HG03558 (cell line): ENCODE results near the gene ADGRL3.
"Not testable (repeated sequence)": the region's sequence is repeated elsewhere in the genome, so short reads cannot be mapped to it uniquely, and the experiment has no call there.

Experiments used
- ATAC-seq: cut with Tn5 transposase; IDR thresholded peaks from one replicate; pipeline ENCODE4 v1.9.1; 2021; ENCODE audit warnings: moderate number of reproducible peaks; ENCODE audit not compliant: unreplicated experiment; ENCODE audit errors: extremely low read depth

The ADGRL3 gene

DNA sequence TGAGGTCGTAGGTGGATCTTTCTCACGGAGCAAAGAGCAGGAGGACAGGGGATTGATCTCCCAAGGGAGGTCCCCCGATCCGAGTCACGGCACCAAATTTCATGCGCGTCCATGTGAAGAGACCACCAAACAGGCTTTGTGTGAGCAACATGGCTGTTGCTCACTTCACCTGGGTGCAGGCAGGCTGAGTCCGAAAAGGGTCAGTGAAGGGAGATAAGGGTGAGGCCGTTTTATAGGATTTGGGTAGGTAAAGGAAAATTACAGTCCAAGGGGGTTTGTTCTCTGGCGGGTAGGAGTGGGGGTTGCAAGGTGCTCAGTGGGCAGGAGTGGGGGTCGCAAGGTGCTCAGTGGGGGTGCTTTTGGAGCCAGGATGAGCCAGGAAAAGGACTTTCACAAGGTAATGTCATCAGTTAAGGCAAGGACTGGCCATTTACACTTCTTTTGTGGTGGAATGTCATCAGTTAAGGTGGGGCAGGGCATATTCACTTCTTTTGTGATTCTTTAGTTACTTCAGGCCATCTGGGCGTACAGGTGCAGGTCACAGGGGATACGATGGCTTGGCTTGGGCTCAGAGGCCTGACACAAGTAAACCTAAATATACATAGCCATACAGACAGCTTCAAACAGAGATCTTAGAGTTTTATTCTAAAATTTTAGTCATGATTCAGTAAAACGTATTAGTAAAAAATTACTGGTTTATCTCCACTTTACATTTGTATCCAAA lies 569.5 kb downstream of the ADGRL3 start:
- ATAC-seq, result not testable (repeated sequence)

DNA sequence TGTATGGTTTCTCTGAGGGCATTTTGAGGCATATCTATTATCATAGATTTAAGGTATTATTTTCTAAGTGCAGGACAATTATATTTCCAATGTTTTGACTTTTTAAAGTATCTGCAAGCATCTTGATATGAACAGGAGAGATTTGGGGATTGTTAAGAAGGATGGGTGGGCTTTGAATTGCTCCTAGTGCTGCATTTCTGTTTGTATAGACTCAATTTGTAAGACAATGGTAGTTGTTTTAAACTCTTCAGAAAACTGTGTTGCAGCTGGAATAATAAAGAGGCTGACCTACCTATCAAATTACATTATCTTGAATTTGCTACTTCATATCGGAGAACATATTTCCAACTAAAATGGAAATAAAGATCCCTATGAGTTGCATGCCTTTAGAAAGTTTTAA lies 570.3 kb downstream of the ADGRL3 start:
- no peak for ATAC-seq

DNA sequence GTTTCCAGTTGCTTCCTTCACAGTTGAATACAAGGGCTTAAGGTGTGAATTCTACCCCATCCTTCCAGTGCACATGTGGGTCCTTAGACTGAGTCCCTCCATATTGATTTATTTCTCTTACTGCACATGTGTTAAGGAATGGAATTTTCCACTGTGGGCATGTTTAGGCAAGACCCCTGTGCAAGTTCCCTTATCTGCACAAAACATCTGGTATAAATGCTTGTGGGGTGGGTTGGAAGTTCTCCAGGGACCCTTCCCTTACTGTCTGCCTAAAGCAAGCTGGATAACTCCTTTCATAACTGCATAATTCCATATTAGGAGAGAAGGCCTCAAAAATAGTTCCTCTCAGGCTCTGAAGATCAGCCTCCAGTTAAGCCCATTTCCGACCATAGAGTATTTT lies 570.9 kb downstream of the ADGRL3 start:
- no peak for ATAC-seq

DNA sequence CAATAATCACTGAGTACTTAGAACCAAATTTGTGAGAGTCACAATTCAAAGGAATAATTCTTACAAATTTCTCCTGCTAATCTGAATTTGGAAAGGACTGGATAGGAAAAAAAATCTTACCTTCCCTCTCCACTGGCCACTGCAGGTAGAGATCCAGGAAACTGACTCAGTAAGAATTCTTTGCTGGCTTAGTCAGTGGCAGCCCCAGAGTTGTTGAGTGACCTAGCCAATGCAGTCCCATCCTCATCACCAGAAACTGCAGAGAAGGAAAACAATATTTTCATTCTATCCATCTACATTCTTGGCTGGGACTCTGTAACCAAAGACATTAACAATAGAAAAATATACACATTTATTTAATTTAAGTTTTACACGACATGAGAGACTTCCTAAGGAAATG lies 572.0 kb downstream of the ADGRL3 start:
- no peak for ATAC-seq

DNA sequence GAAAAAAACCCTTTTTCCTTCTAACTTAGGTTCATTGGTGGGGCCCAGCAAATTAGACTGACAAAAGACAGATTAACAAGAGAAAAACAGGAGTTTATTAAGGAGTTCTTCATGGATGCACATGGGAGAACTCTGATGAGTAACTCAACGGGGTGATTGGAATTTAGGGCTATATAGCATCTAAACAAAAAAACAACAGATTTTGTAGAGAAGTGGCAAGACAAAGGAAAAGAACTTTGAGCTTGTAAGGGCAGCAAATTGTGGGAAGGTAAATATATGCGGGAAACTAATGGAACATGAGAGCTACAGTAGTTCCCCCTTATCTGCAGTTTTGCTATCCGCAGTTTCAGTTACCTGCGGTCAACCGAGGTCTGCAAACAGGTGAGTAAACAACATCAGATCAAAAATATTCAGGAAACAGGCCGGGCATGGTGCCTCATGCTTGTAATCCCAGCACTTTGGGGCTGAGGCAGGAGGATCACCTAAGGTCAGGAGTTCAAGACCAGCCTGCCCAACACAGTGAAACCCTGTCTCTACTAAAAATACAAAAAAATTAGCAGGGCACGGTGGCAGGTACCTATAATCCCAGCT lies 573.6 kb downstream of the ADGRL3 start:
- ATAC-seq, result no peak

DNA sequence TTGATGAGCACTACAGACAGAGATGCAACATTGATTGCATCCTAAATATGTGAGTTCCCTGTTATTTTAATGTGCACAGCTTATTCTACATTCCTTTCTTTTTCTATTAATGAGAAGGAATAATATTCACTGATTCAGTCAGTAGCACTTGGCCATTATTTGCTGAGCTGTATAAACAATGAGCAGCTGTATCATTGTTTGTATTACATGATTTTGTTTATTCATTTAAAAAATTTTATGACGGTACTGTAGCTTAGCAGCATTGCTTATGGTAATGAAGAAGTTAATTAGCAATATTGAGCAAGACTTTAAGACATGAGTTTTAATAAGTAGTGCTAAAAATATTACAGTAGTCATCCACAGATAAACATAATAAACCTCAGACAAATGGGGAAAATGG lies 582.0 kb downstream of the ADGRL3 start:
- ATAC-seq, result no peak

DNA sequence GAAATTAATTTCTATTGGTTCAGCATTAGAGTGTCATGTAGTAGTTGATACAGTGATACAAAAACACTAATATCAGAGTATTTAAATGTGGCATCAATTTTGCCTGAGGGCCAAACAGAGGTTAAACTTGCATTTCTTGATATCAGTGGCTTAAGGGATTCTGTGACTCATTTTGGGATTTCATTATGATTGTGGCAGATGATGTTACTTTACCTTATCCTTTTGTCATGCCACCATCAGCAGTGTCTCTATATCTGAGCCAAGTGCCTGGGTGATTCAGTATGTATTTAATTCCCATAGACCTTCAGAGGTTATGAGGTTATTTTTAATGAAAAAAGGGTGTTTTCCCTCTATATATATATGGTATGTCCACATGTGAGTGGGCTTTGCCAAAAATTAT lies 582.9 kb downstream of the ADGRL3 start:
- peak; percentile 78 for ATAC-seq

DNA sequence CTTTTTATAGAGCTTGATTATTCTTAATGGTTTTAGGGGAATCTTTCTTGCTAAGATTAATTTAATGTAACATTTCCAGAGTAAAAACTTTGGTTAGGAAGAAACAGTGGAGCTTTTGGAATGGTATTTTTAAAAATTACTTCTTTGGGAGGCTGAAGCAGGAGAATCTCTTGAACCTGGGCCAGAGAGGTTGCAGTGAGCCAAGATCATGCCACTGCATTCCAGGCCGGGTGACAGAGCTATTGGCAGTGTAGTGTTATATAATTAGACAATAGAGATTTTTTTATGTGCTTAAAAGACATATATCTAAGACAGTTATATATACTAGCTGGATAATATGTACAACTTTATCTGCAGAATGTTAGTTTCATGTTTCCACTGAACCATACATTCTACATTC lies 585.6 kb downstream of the ADGRL3 start:
- ATAC-seq, result no peak

DNA sequence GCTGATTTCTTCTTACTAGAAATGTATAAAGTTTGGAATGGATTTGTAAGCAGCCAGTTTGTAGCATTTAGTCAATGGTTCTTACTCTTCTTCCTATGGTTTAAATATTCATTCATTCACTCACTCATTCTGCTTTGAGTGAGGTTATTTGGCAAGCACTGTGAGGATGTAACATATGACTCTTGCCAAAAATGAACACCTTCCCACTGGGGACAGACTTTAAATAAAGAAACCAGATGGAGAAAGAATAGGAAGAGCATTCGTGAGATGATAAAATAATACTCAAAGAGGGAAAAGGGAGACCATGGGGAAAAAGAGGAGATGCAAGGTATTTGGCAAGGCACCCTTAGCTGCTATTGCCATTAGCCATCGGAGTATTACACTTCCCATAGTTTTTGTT lies 586.1 kb downstream of the ADGRL3 start:
- ATAC-seq, result no peak

DNA sequence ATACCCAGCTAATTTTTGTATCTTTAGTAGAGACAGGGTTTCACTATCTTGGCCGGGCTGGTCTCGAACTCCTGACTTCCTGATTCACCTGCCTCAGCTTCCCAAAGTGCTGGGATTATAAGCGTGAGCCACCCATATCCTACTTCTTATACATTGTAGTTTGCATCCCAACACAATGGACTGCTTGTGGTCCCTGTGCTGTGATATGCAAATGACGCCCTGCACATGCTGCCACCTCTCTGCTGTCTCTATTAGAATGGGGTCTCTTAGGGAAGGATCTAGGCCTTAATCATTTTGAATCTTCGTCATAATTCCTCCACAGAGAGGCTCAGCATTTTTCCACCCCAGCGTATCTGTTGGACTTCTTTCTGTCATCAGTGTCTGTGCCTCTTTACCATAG lies 595.9 kb downstream of the ADGRL3 start:
- no peak for ATAC-seq

DNA sequence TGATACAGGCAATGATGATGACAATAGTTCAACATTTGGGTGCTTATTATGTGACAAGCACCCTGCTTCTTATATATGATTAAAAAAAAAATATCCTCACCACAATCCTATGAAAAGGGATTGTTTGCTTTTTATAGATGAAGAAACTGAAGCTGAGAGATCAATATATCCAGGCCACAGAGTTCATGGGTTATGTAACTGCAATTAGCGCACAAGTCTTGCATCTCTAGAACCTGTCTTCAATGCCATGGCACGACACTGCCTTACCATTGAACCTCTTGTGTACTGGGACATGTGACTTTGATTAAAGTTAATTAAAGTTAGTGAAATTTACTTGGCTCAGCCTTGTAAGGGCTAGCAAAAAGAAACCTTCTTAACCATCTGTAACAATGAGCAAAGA lies 599.7 kb downstream of the ADGRL3 start:
- ATAC-seq, result no peak

DNA sequence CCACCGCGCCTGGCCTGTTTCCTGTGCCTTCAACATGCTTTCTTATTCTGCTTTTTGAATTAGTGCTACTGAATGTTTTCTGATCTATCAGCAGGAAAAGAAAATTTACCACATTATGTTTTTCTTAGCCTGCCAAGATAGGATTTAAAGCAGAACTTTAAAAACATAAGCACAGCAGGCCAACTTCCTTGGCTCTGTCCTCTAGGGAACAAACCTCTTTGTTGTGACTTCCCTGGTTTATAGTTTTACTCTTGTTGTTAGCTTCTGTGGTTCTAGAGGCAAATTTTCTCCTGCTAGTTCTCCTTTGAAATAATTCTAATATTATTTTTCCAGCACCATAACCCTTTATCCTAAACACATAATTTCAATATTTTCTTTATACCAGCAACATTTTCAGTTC lies 605.1 kb downstream of the ADGRL3 start:
- no peak for ATAC-seq

DNA sequence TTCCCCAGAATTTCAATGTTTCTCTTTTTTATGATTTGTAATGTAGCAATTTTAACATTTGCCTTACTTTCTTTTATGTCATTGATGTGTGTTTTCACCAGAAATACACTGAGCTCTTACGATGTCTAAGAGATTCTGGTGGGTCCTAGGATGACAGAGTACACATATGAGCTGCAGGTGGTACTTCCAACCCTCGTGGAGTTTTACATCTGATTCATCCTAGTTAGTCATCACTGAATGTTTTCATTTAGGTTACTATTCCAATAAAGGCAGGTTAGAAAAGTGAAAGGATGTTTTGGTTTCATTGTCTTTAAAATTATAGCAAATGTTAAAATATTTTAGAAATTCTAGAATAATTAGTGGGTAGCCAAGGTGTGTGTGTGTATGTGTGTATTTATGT lies 605.9 kb downstream of the ADGRL3 start:
- ATAC-seq, result no peak

DNA sequence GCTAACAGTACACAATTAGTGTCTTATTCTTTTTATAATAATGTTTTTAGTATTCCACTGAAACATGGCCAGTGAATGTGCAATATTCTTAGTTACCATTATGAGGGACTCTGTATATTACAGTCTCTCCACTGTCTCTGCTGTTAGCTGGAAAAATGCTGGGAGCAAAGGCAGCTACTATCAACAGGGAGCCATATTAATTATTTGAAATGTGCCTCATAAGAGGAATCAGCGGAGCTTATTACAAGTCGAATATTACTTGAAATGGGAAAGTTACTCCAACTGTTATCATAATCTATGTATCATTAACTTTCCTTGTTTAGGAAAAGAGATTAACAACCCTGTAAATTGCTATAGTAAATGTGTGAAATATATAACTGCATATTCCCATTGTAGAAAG lies 612.0 kb downstream of the ADGRL3 start:
- no peak for ATAC-seq

DNA sequence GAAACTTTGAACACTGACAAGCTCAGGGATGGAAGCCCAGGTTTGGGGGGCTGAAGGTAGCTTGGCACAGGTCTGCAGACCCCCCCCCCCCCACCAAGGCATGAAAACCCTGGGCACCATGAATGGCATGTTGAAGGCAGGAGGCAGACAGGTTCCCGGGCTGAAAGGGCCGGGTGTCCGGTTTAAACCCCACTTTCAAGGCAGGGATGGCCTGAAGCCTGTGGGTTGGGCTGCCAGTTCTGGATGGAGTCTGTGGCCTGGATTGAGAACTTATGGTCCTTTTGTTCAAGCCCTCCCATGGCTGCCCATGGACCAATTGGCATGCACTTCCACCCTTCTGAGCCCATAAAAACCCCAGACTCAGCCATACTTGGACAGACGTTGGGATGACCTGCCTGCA lies 616.9 kb downstream of the ADGRL3 start:
- ATAC-seq, result no peak

DNA sequence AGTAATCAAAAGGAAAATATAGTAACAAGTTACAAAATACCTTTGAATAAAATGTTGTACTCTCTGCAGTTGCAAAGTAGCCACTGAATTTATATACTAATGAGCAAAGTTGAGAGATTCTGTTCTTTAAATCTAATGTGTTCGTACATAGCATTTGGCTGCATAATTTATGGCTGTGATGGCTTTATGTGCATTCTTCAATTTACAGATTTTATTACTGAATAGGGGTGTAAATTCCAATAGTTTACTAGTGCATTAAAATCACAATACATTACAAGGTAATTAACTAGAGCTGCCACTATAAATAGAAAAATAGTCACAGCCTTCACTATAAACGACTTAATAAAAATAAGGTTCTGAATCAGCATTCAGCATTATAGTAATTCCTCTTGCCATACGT lies 620.0 kb downstream of the ADGRL3 start:
- no peak for ATAC-seq

DNA sequence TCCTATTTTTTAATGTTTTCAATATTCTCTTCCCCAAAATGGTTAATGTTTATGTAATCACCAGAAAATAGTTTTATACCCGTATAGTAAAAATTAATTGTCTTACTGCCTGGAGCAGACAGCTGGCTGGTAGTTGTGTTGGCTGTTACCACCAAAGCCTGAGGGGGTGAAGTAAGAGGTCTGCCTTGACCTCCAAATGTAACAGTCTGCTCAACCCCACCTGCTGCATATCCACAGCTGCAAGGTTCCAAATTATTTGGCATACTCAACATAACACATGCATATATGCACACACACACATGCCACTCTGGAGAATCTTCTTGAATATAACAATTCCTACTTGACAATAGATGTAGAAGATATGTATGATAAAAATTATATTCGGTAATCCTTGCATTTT lies 624.3 kb downstream of the ADGRL3 start:
- ATAC-seq, result no peak

DNA sequence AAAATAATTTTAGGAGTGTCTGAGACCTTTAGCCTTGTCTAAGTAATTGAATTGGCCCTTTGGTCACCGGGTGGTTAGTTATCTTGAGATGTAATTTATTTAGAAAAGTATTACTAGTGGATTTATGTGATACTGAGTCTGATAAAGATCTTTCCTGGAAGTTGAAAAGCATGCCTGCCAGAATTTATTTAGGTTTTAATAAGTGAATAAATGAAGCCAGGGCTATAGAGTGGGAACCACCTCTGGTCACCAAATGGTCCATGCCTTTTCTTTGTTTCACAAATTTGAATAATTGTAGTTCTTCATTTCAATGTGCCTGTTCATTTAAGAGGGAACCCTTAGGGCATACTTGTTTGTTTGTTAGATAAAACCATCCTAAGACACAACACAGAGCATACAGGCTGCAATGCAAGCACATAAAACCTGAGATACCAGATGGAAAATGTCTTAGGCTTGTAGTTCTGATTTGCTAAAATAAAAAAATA lies 627.8 kb downstream of the ADGRL3 start:
- no peak for ATAC-seq

DNA sequence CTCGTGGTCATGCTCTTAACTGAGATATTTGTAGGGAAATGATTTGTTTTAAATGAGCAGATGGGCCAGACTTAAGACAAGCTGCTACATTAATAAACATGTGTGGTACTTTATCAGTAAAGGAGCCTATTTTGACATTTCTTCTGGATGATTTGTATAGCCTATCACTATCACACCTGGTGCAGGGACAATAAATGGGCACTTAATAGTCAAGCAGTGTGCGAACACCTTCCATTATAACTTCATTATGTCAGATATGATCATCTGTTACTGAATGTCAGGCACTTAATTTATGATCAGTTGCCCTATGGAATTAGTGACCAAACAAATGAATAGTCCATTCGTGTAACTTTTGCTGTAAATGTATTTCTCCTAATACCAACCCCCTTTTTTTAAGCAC lies 628.8 kb downstream of the ADGRL3 start:
- ATAC-seq, result no peak

DNA sequence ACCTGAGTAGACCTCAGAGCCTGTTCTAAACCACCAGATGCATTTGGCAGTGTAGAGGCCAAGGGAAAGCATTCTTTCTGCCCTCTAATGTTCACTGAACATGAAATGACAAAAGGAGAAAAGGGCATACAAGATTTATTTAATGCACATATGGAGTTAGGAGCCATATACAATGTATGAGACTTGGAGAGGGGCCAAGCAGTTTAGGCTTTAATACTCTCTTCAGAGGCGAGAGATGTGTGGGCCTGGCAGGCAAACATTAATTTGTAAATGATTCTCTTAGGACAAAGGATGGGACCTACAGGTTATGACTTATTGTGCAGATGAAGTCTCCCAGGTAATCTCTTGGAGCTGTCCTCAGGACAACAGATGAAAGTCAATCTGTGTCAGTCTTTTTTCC lies 631.9 kb downstream of the ADGRL3 start:
- no peak for ATAC-seq

DNA sequence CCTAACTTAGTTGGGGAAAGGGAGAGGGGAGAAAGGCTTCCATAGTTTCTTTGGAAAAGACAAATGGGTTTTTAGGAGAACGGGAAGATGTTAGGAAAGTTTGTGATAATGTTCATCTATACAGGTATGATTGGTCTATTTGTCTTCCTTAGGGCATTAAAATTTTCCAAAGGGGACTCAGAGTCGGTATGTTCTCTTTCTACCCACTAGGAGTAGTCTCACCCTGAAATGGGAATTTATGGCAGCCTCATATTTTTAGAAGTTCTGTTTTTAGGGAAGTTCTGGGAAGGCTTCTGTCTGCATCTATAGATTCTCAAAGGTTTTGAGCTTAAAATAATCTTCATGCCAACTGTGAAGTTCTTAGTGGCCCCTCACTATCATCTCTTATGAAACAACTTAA lies 637.3 kb downstream of the ADGRL3 start:
- no peak for ATAC-seq

DNA sequence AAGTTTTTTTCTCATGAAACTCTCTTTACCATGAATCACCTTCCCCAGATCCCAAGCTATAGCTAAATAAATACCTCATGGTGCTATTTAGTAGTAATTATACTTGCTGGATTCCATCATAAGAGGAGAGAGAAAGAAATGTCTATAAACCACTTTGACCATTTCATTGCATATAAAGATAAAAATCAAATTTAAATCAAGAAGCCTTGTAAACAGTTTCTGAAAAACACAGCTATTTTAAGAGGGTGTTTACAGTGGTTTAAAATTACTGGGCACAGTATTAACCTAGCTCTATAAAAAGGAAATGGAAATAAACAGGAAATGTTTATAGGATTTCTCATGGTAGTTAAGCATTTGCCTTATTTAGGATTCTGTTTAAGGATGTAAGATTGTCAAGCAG lies 637.9 kb downstream of the ADGRL3 start:
- ATAC-seq, result no peak
